Loucy (cell line): ENCODE measurements around the gene ARCN1.

Experiments
- H2AFZ ChIP-seq: fragments of 200-600 bp; sonication (generic); 2 replicates; pipeline ENCODE4 v1.6.0; 2016; ENCODE audit warnings: antibody characterized with exemption, mild to moderate bottlenecking, low read length, moderate library complexity
- H3F3A ChIP-seq: fragments of 200-600 bp; 2 replicates; pipeline ENCODE4 v1.6.0; 2016; ENCODE audit warnings: antibody characterized with exemption, low read depth, mild to moderate bottlenecking
- H3K27me3 ChIP-seq: fragments of 200-600 bp; sonication (generic); 2 replicates; pipeline ENCODE4 v1.6.1; 2014; ENCODE audit warnings: low read length, mild to moderate bottlenecking; ENCODE audit not compliant: insufficient read depth, poor library complexity, severe bottlenecking
- H3K36me3 ChIP-seq: fragments of 200-600 bp; sonication (generic); 2 replicates; pipeline ENCODE4 v1.6.1; 2016; ENCODE audit warnings: low read length; ENCODE audit not compliant: insufficient read depth
- H3K4me1 ChIP-seq: fragments of 200-600 bp; sonication (generic); 2 replicates; pipeline ENCODE4 v1.5.1; 2014; ENCODE audit warnings: low read length, mild to moderate bottlenecking; ENCODE audit not compliant: insufficient read depth, poor library complexity, severe bottlenecking
- H3K4me2 ChIP-seq: fragments of 200-600 bp; sonication (generic); 2 replicates; pipeline ENCODE4 v1.6.0; 2014; ENCODE audit warnings: antibody characterized with exemption, low read length, low read depth, mild to moderate bottlenecking; ENCODE audit not compliant: poor library complexity, severe bottlenecking
- H3K4me3 ChIP-seq: fragments of 200-600 bp; sonication (generic); 2 replicates; pipeline ENCODE4 v1.5.1; 2014; ENCODE audit warnings: low read length, mild to moderate bottlenecking, mixed read lengths; ENCODE audit not compliant: poor library complexity, severe bottlenecking
- H3K79me2 ChIP-seq: fragments of 200-600 bp; sonication (generic); 2 replicates; pipeline ENCODE4 v1.6.1; 2014; ENCODE audit warnings: low read length; ENCODE audit not compliant: insufficient read depth
- H3K9ac ChIP-seq: fragments of 200-600 bp; sonication (generic); 2 replicates; pipeline ENCODE4 v1.6.0; 2014; ENCODE audit warnings: mild to moderate bottlenecking, low read depth, low read length, moderate library complexity; ENCODE audit not compliant: poor library complexity, severe bottlenecking
- H3K9me2 ChIP-seq: fragments of 200-600 bp; sonication (generic); replicated peaks from 2 replicates; pipeline ENCODE4 v1.6.1; 2016; ENCODE audit warnings: low read depth, low read length, mixed read lengths
- H3K9me3 ChIP-seq: fragments of 200-600 bp; sonication (generic); 2 replicates; pipeline ENCODE4 v1.6.1; 2014; ENCODE audit warnings: mild to moderate bottlenecking, antibody characterized with exemption, low read length, low read depth; ENCODE audit not compliant: insufficient read depth
- H4K20me1 ChIP-seq: fragments of 200-600 bp; sonication (generic); 2 replicates; pipeline ENCODE4 v1.6.0; 2014; ENCODE audit warnings: antibody characterized with exemption, low read length, mild to moderate bottlenecking; ENCODE audit not compliant: insufficient read depth, poor library complexity, severe bottlenecking
- EZH2phosphoT487 ChIP-seq: fragments of 200-600 bp; IDR thresholded peaks from 2 replicates; pipeline ENCODE4 v1.6.1; 2018; ENCODE audit warnings: antibody characterized with exemption, mild to moderate bottlenecking, moderate library complexity, borderline replicate concordance
- TF ChIP-seq, protein P1 (sequence below): fragments of 200-600 bp; sonication (generic); conservative IDR thresholded peaks from 2 replicates; pipeline ENCODE4 v1.5.1; 2014; ENCODE audit warnings: mild to moderate bottlenecking, antibody characterized with exemption, low read length

ARCN1 gene

DNA sequence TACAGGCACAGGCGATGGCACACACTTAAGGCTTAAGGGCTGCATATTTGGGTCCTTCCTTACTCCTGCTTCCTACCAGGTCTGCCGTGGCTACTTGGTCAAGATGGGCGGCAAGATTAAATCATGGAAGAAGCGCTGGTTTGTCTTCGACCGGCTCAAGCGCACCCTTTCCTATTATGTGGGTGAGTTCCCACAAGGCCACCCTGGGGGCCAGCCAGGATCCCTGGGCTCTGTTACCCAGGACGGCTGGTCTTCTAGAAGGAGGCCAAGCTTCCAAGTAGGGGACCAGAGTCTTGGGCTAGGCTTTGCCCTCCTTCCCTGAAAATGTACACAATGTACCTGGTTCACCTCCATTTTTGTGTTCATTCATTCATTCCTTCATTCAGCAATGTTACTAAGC lies 78.2 kb downstream of the ARCN1 start:
- Histone ChIP-seq H3K9ac (no peak overlapping the region), H3K9me2 (no peaks in the 10 kb centered on the region), H3K4me2 (no peak overlapping the region), H2AFZ (no peak overlapping the region), H3K27me3 (no peaks in the 10 kb centered on the region), H3K9me3 (no peaks in the 10 kb centered on the region), H3F3A (no peaks in the 10 kb centered on the region), H4K20me1 (no peaks in the 10 kb centered on the region), H3K79me2 (no peaks in the 10 kb centered on the region), H3K4me3 (no peak overlapping the region), H3K4me1 (peaks cover 21% of the 10 kb centered on the region), H3K36me3 (no peaks in the 10 kb centered on the region)
- TF ChIP-seq, protein P1, sequence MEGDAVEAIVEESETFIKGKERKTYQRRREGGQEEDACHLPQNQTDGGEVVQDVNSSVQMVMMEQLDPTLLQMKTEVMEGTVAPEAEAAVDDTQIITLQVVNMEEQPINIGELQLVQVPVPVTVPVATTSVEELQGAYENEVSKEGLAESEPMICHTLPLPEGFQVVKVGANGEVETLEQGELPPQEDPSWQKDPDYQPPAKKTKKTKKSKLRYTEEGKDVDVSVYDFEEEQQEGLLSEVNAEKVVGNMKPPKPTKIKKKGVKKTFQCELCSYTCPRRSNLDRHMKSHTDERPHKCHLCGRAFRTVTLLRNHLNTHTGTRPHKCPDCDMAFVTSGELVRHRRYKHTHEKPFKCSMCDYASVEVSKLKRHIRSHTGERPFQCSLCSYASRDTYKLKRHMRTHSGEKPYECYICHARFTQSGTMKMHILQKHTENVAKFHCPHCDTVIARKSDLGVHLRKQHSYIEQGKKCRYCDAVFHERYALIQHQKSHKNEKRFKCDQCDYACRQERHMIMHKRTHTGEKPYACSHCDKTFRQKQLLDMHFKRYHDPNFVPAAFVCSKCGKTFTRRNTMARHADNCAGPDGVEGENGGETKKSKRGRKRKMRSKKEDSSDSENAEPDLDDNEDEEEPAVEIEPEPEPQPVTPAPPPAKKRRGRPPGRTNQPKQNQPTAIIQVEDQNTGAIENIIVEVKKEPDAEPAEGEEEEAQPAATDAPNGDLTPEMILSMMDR = no peak
- TF ChIP-seq EZH2phosphoT487 = no peak

DNA sequence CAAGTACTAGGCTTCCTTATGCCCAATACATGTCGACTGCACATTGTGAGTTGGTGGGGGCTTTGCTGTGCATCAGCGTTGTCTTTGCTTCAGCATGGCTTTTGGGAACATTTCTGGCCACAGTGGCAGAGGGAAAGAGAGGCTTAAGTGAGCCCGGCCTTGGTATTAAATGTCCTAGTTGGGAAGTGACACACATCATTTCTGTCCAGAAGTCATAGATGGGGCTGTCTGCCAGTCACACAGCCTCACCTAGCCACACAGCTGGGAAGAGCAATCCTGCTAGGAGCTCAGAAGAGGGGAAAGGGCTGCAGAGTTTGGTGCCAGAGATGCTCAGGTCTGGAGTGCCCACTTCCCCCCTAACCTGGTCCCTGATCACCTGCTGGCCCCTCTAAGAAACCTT lies 79.6 kb downstream of the ARCN1 start:
- H3K36me3 ChIP-seq = no peaks in the 10 kb centered on the region
- H3F3A ChIP-seq = no peaks in the 10 kb centered on the region
- H3K9ac ChIP-seq = peak overlapping the region; percentile 34

More for the DNA sequence above, 79.6 kb downstream of the ARCN1 start:
- no peaks in the 10 kb centered on the region for H4K20me1 ChIP-seq
- H3K4me2 ChIP-seq = peak overlapping the region; percentile 60
- H3K4me3 ChIP-seq = no peak overlapping the region
- H2AFZ ChIP-seq = no peak overlapping the region
- no peaks in the 10 kb centered on the region for H3K27me3 ChIP-seq
- peaks cover 21% of the 10 kb centered on the region for H3K4me1 ChIP-seq
- no peaks in the 10 kb centered on the region for H3K79me2 ChIP-seq
- H3K9me2 ChIP-seq = no peaks in the 10 kb centered on the region
- no peaks in the 10 kb centered on the region for H3K9me3 ChIP-seq
- no peak for TF ChIP-seq EZH2phosphoT487
- TF ChIP-seq, protein P1 = no peak
